Mesendoderm (in vitro differentiated cells): ENCODE measurements around the gene VDAC1.

Experiments
- DNase-seq: peaks from one replicate; pipeline ENCODE4 v3.0.0; 2013
- H2AK5ac ChIP-seq: 2 replicates; pipeline ENCODE4 v1.6.1; 2013; ENCODE audit warnings: low read length, inconsistent platforms
- H2BK120ac ChIP-seq: 2 replicates; pipeline ENCODE4 v1.6.1; 2013; ENCODE audit warnings: low read depth, mild to moderate bottlenecking, low read length, moderate library complexity, mixed read lengths
- H2BK15ac ChIP-seq: replicated peaks from 2 replicates; pipeline ENCODE4 v1.6.1; 2013; ENCODE audit warnings: low read depth, mild to moderate bottlenecking, moderate library complexity
- H2BK5ac ChIP-seq: 2 replicates; pipeline ENCODE4 v1.6.1; 2013; ENCODE audit warnings: low read length, inconsistent platforms
- H3K18ac ChIP-seq: 2 replicates; pipeline ENCODE4 v1.6.1; 2013; ENCODE audit warnings: mild to moderate bottlenecking, low read length, mixed read lengths
- H3K23ac ChIP-seq: one replicate; pipeline ENCODE4 v1.6.1; 2013; ENCODE audit warnings: low read length
- H3K27ac ChIP-seq: 2 replicates; pipeline ENCODE4 v1.5.1; 2013; ENCODE audit warnings: low read depth, mild to moderate bottlenecking, inconsistent platforms, low read length, moderate library complexity
- H3K27me3 ChIP-seq: 2 replicates; pipeline ENCODE4 v1.6.1; 2013; ENCODE audit warnings: low read length, control low read depth, mild to moderate bottlenecking, inconsistent platforms; ENCODE audit not compliant: insufficient read depth, poor library complexity
- H3K36me3 ChIP-seq: 2 replicates; pipeline ENCODE4 v1.6.1; 2013; ENCODE audit warnings: low read length, inconsistent platforms; ENCODE audit not compliant: control insufficient read depth, insufficient read depth
- H3K4ac ChIP-seq: one replicate; pipeline ENCODE4 v1.6.1; 2013; ENCODE audit warnings: low read depth, mild to moderate bottlenecking, low read length, moderate library complexity
- H3K4me1 ChIP-seq: 2 replicates; pipeline ENCODE4 v1.6.1; 2013; ENCODE audit warnings: low read depth, low read length, inconsistent platforms; ENCODE audit not compliant: control insufficient read depth
- H3K4me2 ChIP-seq: 2 replicates; pipeline ENCODE4 v1.6.1; 2013; ENCODE audit warnings: low read length
- H3K4me3 ChIP-seq: 2 replicates; pipeline ENCODE4 v1.5.1; 2013; ENCODE audit warnings: mild to moderate bottlenecking, low read length
- H3K56ac ChIP-seq: one replicate; pipeline ENCODE4 v1.6.1; 2013; ENCODE audit warnings: low read length
- H3K79me1 ChIP-seq: 2 replicates; pipeline ENCODE4 v1.6.1; 2013; ENCODE audit warnings: low read length, inconsistent platforms
- H3K79me2 ChIP-seq: 2 replicates; pipeline ENCODE4 v1.6.1; 2013; ENCODE audit warnings: mild to moderate bottlenecking, low read length; ENCODE audit not compliant: control insufficient read depth, insufficient read depth
- H3K9ac ChIP-seq: 2 replicates; pipeline ENCODE4 v1.6.1; 2013; ENCODE audit warnings: low read length, inconsistent platforms
- H4K5ac ChIP-seq: one replicate; pipeline ENCODE4 v1.6.1; 2013; ENCODE audit warnings: low read length
- H4K8ac ChIP-seq: one replicate; pipeline ENCODE4 v1.6.1; 2013; ENCODE audit warnings: low read depth, mild to moderate bottlenecking, control low read depth, low read length, moderate library complexity
- WGBS: extraction: QIAGEN DNeasy Blood & Tissue Kit; methylation state at CpG from one replicate; pipeline ENCODE4 v1.1.7; 2013; ENCODE audit warnings: low lambda C conversion rate, missing lambda C conversion rate; ENCODE audit not compliant: insufficient coverage; ENCODE audit errors: extremely low coverage; 5-methylcytosine and 5-hydroxymethylcytosine counted together

The VDAC1 gene

GRCh38 chr5:134006115-134006514 lies 1.3 kb upstream of the VDAC1 start:
- Histone ChIP-seq H3K4me2 (peak overlapping the region; percentile 90), H3K36me3 (peaks cover 3% of the 10 kb centered on the region), H3K56ac (peak overlapping the region; percentile 83), H4K8ac (no peak overlapping the region), H3K79me1 (no peaks in the 10 kb centered on the region), H2BK120ac (no peak overlapping the region), H3K27ac (peak overlapping the region; percentile 97), H3K4me1 (peaks cover 13% of the 10 kb centered on the region), H3K27me3 (no peaks in the 10 kb centered on the region), H3K4me3 (no peak overlapping the region), H3K9ac (peak overlapping the region; percentile 98), H3K4ac (no peak overlapping the region), H2AK5ac (no peak overlapping the region), H3K18ac (peak overlapping the region; percentile 21), H3K23ac (no peak overlapping the region), H2BK5ac (no peak overlapping the region), H2BK15ac (no peak overlapping the region), H3K79me2 (peaks cover 36% of the 10 kb centered on the region), H4K5ac (no peak overlapping the region)
- WGBS = no CpG with 5 or more reads among the region's 13 CpGs
- peak; percentile 48 for DNase-seq

- peak overlapping the region; percentile 97 for H3K27ac ChIP-seq
- no CpG with 5 or more reads among the region's 40 CpGs for WGBS
- H3K36me3 ChIP-seq = peaks cover 3% of the 10 kb centered on the region
- DNase-seq = peak; percentile 89
- peaks cover 1% of the 10 kb centered on the region for H3K79me1 ChIP-seq
- peak overlapping the region; percentile 99 for H3K4ac ChIP-seq
- H2BK120ac ChIP-seq = peak overlapping the region; percentile 0
- peaks cover 15% of the 10 kb centered on the region for H3K4me1 ChIP-seq
- no peak overlapping the region for H2BK15ac ChIP-seq
- peak overlapping the region; percentile 90 for H3K4me2 ChIP-seq
- no peak overlapping the region for H3K23ac ChIP-seq
- H2BK5ac ChIP-seq = peak overlapping the region; percentile 3
- peaks cover 42% of the 10 kb centered on the region for H3K79me2 ChIP-seq
- H3K27me3 ChIP-seq = no peaks in the 10 kb centered on the region
- no peak overlapping the region for H4K5ac ChIP-seq
- H3K9ac ChIP-seq = peak overlapping the region; percentile 98
- H4K8ac ChIP-seq = no peak overlapping the region
- peak overlapping the region; percentile 83 for H3K56ac ChIP-seq
- H3K4me3 ChIP-seq = peak overlapping the region; percentile 91
- no peak overlapping the region for H2AK5ac ChIP-seq
- H3K18ac ChIP-seq = peak overlapping the region; percentile 97
Measured at GRCh38 chr5:134005417-134006061, 764 bp upstream of the VDAC1 start.

GRCh38 chr5:134003817-134004625 lies 754 bp downstream of the VDAC1 start:
- Histone ChIP-seq H3K79me1 (peaks cover 9% of the 10 kb centered on the region), H3K79me2 (peaks cover 57% of the 10 kb centered on the region), H4K5ac (no peak overlapping the region), H3K4me1 (peaks cover 15% of the 10 kb centered on the region), H3K18ac (peak overlapping the region; percentile 91), H2AK5ac (no peak overlapping the region), H3K36me3 (peaks cover 3% of the 10 kb centered on the region), H2BK15ac (no peak overlapping the region), H2BK5ac (peak overlapping the region; percentile 86), H3K56ac (peak overlapping the region; percentile 98), H4K8ac (peak overlapping the region; percentile 59), H3K4ac (peak overlapping the region; percentile 98), H3K4me2 (peak overlapping the region; percentile 76), H3K4me3 (peak overlapping the region; percentile 81), H3K23ac (peak overlapping the region; percentile 99), H3K27me3 (no peaks in the 10 kb centered on the region), H2BK120ac (peak overlapping the region; percentile 55), H3K27ac (peak overlapping the region; percentile 87), H3K9ac (peak overlapping the region; percentile 95)
- peak; percentile 61 for DNase-seq
- WGBS = no CpG with 5 or more reads among the region's 90 CpGs

GRCh38 chr5:134003064-134003816 lies 1.5 kb downstream of the VDAC1 start:
- Histone ChIP-seq H3K56ac (peak overlapping the region; percentile 98), H3K27ac (peak overlapping the region; percentile 87), H4K5ac (no peak overlapping the region), H3K4me3 (peak overlapping the region; percentile 81), H2BK5ac (peak overlapping the region; percentile 22), H3K23ac (no peak overlapping the region), H3K4ac (no peak overlapping the region), H3K9ac (peak overlapping the region; percentile 95), H3K27me3 (no peaks in the 10 kb centered on the region), H3K79me2 (peaks cover 65% of the 10 kb centered on the region), H4K8ac (no peak overlapping the region), H2BK15ac (no peak overlapping the region), H3K36me3 (peaks cover 3% of the 10 kb centered on the region), H2BK120ac (no peak overlapping the region), H3K79me1 (peaks cover 10% of the 10 kb centered on the region), H2AK5ac (peak overlapping the region; percentile 44), H3K18ac (no peak overlapping the region), H3K4me1 (peaks cover 15% of the 10 kb centered on the region), H3K4me2 (peak overlapping the region; percentile 76)
- DNase-seq = no peak
- WGBS = no CpG with 5 or more reads among the region's 11 CpGs

- Histone ChIP-seq H3K79me1 (peaks cover 10% of the 10 kb centered on the region), H2AK5ac (no peak overlapping the region), H3K56ac (peak overlapping the region; percentile 98), H2BK120ac (no peak overlapping the region), H3K4me2 (no peak overlapping the region), H3K4ac (no peak overlapping the region), H3K9ac (peak overlapping the region; percentile 95), H2BK5ac (no peak overlapping the region), H3K4me3 (no peak overlapping the region), H2BK15ac (no peak overlapping the region), H4K5ac (no peak overlapping the region), H3K23ac (no peak overlapping the region), H3K36me3 (peaks cover 3% of the 10 kb centered on the region), H3K79me2 (peaks cover 75% of the 10 kb centered on the region), H3K4me1 (peaks cover 12% of the 10 kb centered on the region), H3K18ac (no peak overlapping the region), H3K27ac (no peak overlapping the region), H3K27me3 (no peaks in the 10 kb centered on the region), H4K8ac (no peak overlapping the region)
- no peak for DNase-seq
- no CpG with 5 or more reads among the region's 13 CpGs for WGBS
Measured at GRCh38 chr5:134001938-134002731, 2.6 kb downstream of the VDAC1 start.
